GM12878 (cell line): Measurements from ENCODE around the gene CA10. TPM values are rescaled to one million over a fixed set of nuclear protein-coding genes. Genes with fewer than 3 reads are reported as not detected.

ENCODE experiments used
- ATAC-seq: fragments of 200-7000 bp; cut with Tn5 transposase; 3 replicates; pipeline ENCODE4 v1.9.1; 2020; ENCODE audit warnings: mild to moderate bottlenecking, moderate library complexity
- BruUV-seq: library from RNA; stranded (reverse); fragments of 400-500 nt; replicated peaks from 2 replicates; lab custom pipeline; 2021; lab: Mats Ljungman, UMichigan
- CTCF ChIA-PET: fragments of 300-600 bp; sonication (Branson Sonifier 250); formaldehyde crosslinking; extraction: SDS; loops from one replicate; lab custom pipeline; 2021; ENCODE audit warnings: inconsistent platforms; lab: Yijun Ruan, JAX
- POLR2A ChIA-PET: fragments of 350-600 bp; formaldehyde crosslinking; extraction: SDS; loops from one replicate; lab custom pipeline; 2021; ENCODE audit warnings: inconsistent platforms; lab: Charles Lee
- RAD21 ChIA-PET: fragments of 300-600 bp; sonication (Branson Sonifier 250); formaldehyde crosslinking; loops from one replicate; lab custom pipeline; 2023; ENCODE audit warnings: antibody characterized with exemption; ENCODE audit not compliant: unreplicated experiment; lab: Charles Lee
- SMC1A ChIA-PET: fragments of 300-600 bp; sonication (Branson Sonifier 250); formaldehyde crosslinking; loops from one replicate; lab custom pipeline; 2023; ENCODE audit not compliant: unreplicated experiment, uncharacterized antibody; lab: Charles Lee
- DNase-seq: peaks from one replicate; pipeline ENCODE4 v3.0.0-alpha.2; 2011; ENCODE audit warnings: low read depth, low spot score
- FAIRE-seq: peaks from 3 replicates; lab custom pipeline; 2011; peaks lifted over from hg19 to GRCh38; lab: Jason Lieb, UNC
- H2AFZ ChIP-seq: 2 replicates; pipeline ENCODE4 v1.6.0; 2011; ENCODE audit warnings: low read depth, low read length, control low read depth; ENCODE audit not compliant: control insufficient read depth
- H3K27ac ChIP-seq: 2 replicates; pipeline ENCODE4 v1.5.1; 2011; ENCODE audit warnings: control low read depth; ENCODE audit not compliant: control insufficient read depth, insufficient read depth
- H3K27me3 ChIP-seq, 2 experiments: replicated peaks in 1 of 2; 2 replicates each; pipeline versions ENCODE4 v1.6.0 to v1.6.1; 2011; ENCODE audit warnings: low read length in 1 of 2; ENCODE audit not compliant: control insufficient read depth in 2 of 2, insufficient read depth in 2 of 2
- H3K36me3 ChIP-seq, 2 experiments: 2 replicates each; pipeline ENCODE4 v1.5.1; 2011; ENCODE audit warnings: low read length in 1 of 2; ENCODE audit not compliant: control insufficient read depth in 2 of 2, insufficient read depth in 2 of 2
- H3K4me1 ChIP-seq: 2 replicates; pipeline ENCODE4 v1.6.1; 2011; ENCODE audit warnings: mild to moderate bottlenecking, low read length, moderate library complexity, mixed read lengths; ENCODE audit not compliant: control insufficient read depth, insufficient read depth
- H3K4me2 ChIP-seq: 2 replicates; pipeline ENCODE4 v1.6.0; 2011; ENCODE audit warnings: control low read depth; ENCODE audit not compliant: control insufficient read depth, insufficient read depth
- H3K4me3 ChIP-seq: fragments of 200-600 bp; sonication (generic); 2 replicates; pipeline ENCODE4 v1.5.1; 2016
- H3K79me2 ChIP-seq: 2 replicates; pipeline ENCODE4 v1.6.0; 2011; ENCODE audit warnings: low read length; ENCODE audit not compliant: control insufficient read depth, insufficient read depth
- H3K9ac ChIP-seq: 2 replicates; pipeline ENCODE4 v1.8.0; 2011; ENCODE audit warnings: low read length, control low read depth, mixed read lengths; ENCODE audit not compliant: control insufficient read depth, insufficient read depth
- H3K9me3 ChIP-seq: replicated peaks from 3 replicates; pipeline ENCODE4 v1.5.1; 2011; ENCODE audit warnings: mild to moderate bottlenecking, low read length; ENCODE audit not compliant: control insufficient read depth, insufficient read depth
- H4K20me1 ChIP-seq: 2 replicates; pipeline ENCODE4 v1.6.0; 2011; ENCODE audit not compliant: control insufficient read depth, insufficient read depth
- CBX5 ChIP-seq: sonication (generic); IDR thresholded peaks from 2 replicates; pipeline ENCODE4 v1.6.1; 2016; ENCODE audit warnings: low read depth, moderate library complexity, mild to moderate bottlenecking, inconsistent platforms
- EP300 ChIP-seq, 2 experiments: fragments of 150-350 bp in 1 of 2; IDR thresholded peaks; 2 replicates each; pipeline ENCODE4 v1.6.1; 2011 to 2012; ENCODE audit warnings: low read depth in 2 of 2, low read length in 2 of 2, borderline replicate concordance in 1 of 2, improper control_type of control experiment in 1 of 2, inconsistent platforms in 1 of 2; ENCODE audit not compliant: control insufficient read depth in 1 of 2
- IKZF1 ChIP-seq: fragments of 450-650 bp; conservative IDR thresholded peaks from 2 replicates; pipeline ENCODE4 v1.6.1; 2017; ENCODE audit warnings: antibody characterized with exemption, mild to moderate bottlenecking
- JUND ChIP-seq: IDR thresholded peaks from 2 replicates; pipeline ENCODE4 v1.6.1; 2012; ENCODE audit warnings: low read depth, mild to moderate bottlenecking, low read length, improper control_type of control experiment, moderate library complexity
- NR2C2 ChIP-seq: IDR thresholded peaks from 2 replicates; pipeline ENCODE4 v1.6.1; 2011; ENCODE audit warnings: borderline replicate concordance, low read depth; ENCODE audit not compliant: control insufficient read depth, insufficient read length
- POU2F2 ChIP-seq: IDR thresholded peaks from 3 replicates; pipeline ENCODE4 v1.6.1; 2011; ENCODE audit warnings: low read depth, mild to moderate bottlenecking, low read length, borderline replicate concordance
- RAD51 ChIP-seq: fragments of 450-650 bp; IDR thresholded peaks from 2 replicates; pipeline ENCODE4 v1.6.1; 2016; ENCODE audit warnings: moderate library complexity, mild to moderate bottlenecking, inconsistent platforms
- RCOR1 ChIP-seq: conservative IDR thresholded peaks from 2 replicates; pipeline ENCODE4 v1.6.1; 2012; ENCODE audit warnings: low read depth, low read length, improper control_type of control experiment
- WGBS: methylation state at CpG from one replicate; pipeline ENCODE4 v1.1.6; 2016; ENCODE audit warnings: low lambda C conversion rate; ENCODE audit not compliant: insufficient replicate concordance, insufficient coverage; ENCODE audit errors: missing lambda C conversion rate; 5-methylcytosine and 5-hydroxymethylcytosine counted together
- in situ Hi-C: fragments of 300-500 bp; cut with MboI; formaldehyde crosslinking; loops from 9 replicates; pipeline ENCODE4 v1.14.3; 2018; ENCODE audit warnings: mixed read lengths
- intact Hi-C: fragments of 100-400 bp; cut with micrococcal nuclease; formaldehyde crosslinking; loops from one replicate; pipeline ENCODE4 v1.14.2; 2022; ENCODE audit not compliant: unreplicated experiment
- polyA plus RNA-seq, 11 experiments: library from polyadenylated mRNA; depleted of rRNA in 4 of 11; unstranded in 6 of 11; stranded (reverse) in 5 of 11; fragments of >200 nt; fragmentation: Nextera tagmentation in 4 of 11; fragmentation: Illumina TruSeq in 1 of 11; extraction: Ambion mirVana in 4 of 11; extraction: Trizol in 1 of 11; gene quantifications; 1 replicate in 1 of 11; 2 replicates in 10 of 11; pipeline versions ENCODE4 v1.2.1 to v1.2.3, GENCODE V29; 2011 to 2016; ENCODE audit warnings: inconsistent platforms in 2 of 11, missing spikeins in 2 of 11, low read depth in 1 of 11
- total RNA-seq, 4 experiments: library from RNA; depleted of rRNA in 3 of 4; stranded (reverse); fragments of >200 nt in 3 of 4; fragmentation: Illumina TruSeq in 1 of 4; extraction: Trizol in 1 of 4; gene quantifications; 2 replicates each; pipeline versions ENCODE4 v1.2.1 to v1.2.3, GENCODE V29; 2013 to 2021
- TF ChIP-seq, protein P1 (sequence below): fragments of 450-650 bp; IDR thresholded peaks from 2 replicates; pipeline ENCODE4 v1.6.1; 2016; ENCODE audit warnings: mild to moderate bottlenecking, moderate library complexity, borderline replicate concordance
- TF ChIP-seq, protein P2 (sequence below): fragments of 450-650 bp; formaldehyde crosslinking; IDR thresholded peaks from 2 replicates; pipeline ENCODE4 v1.5.0; 2022; ENCODE audit warnings: mild to moderate bottlenecking, missing genetic modification characterization

CA10 gene
- total and polyA plus RNA-seq, 10 of the 15 experiments (the other 5 are each of a cell fraction or from before 2014, with no cell fraction given) = not detected

DNA sequence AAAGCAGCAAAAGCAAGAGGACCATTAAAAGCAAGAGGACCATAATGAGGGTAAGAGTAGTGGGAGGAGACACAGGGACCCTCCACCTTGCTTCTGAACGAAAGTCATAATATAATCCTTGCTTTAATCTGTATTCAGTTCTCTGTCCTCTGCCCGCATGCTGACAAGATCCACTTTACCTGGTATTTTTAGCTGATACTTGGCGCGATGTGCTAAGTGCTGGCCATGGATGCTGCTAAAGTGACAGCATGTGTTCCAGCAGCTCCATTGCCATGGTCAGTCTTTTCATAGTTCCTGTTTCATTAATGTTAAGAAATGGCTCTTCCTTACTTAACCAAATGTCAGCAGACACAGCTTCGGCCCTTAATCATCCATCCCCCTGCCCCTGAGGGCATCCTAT is 86.8 kb downstream of the CA10 start:
- Histone ChIP-seq H4K20me1 (no peaks in the 10 kb centered on the region), H3K27me3 (no peaks in the 10 kb centered on the region), H2AFZ (no peak overlapping the region), H3K27ac (no peak overlapping the region), H3K9ac (no peak overlapping the region), H3K4me3 (no peak overlapping the region), H3K79me2 (no peaks in the 10 kb centered on the region), H3K4me1 (no peaks in the 10 kb centered on the region), H3K9me3 (no peaks in the 10 kb centered on the region), H3K36me3 (no peaks in the 10 kb centered on the region), H3K4me2 (no peak overlapping the region)
- TF ChIP-seq RAD51 (no peak), IKZF1 (no peak)
- TF ChIP-seq, protein P1, sequence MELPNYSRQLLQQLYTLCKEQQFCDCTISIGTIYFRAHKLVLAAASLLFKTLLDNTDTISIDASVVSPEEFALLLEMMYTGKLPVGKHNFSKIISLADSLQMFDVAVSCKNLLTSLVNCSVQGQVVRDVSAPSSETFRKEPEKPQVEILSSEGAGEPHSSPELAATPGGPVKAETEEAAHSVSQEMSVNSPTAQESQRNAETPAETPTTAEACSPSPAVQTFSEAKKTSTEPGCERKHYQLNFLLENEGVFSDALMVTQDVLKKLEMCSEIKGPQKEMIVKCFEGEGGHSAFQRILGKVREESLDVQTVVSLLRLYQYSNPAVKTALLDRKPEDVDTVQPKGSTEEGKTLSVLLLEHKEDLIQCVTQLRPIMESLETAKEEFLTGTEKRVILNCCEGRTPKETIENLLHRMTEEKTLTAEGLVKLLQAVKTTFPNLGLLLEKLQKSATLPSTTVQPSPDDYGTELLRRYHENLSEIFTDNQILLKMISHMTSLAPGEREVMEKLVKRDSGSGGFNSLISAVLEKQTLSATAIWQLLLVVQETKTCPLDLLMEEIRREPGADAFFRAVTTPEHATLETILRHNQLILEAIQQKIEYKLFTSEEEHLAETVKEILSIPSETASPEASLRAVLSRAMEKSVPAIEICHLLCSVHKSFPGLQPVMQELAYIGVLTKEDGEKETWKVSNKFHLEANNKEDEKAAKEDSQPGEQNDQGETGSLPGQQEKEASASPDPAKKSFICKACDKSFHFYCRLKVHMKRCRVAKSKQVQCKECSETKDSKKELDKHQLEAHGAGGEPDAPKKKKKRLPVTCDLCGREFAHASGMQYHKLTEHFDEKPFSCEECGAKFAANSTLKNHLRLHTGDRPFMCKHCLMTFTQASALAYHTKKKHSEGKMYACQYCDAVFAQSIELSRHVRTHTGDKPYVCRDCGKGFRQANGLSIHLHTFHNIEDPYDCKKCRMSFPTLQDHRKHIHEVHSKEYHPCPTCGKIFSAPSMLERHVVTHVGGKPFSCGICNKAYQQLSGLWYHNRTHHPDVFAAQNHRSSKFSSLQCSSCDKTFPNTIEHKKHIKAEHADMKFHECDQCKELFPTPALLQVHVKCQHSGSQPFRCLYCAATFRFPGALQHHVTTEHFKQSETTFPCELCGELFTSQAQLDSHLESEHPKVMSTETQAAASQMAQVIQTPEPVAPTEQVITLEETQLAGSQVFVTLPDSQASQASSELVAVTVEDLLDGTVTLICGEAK = no peak
- POLR2A ChIA-PET = no interaction called here
- intact Hi-C loops = no loop called here
- ATAC-seq = no peak
- SMC1A ChIA-PET = no interaction called here
- 37% methylated on average over 5 of the region's 5 CpGs for WGBS
- RAD21 ChIA-PET = no interaction called here
- no peak for FAIRE-seq
- CTCF ChIA-PET = no interaction called here
- in situ Hi-C loops = no loop called here
- no peak for DNase-seq
- BruUV-seq = no TSS peak

DNA sequence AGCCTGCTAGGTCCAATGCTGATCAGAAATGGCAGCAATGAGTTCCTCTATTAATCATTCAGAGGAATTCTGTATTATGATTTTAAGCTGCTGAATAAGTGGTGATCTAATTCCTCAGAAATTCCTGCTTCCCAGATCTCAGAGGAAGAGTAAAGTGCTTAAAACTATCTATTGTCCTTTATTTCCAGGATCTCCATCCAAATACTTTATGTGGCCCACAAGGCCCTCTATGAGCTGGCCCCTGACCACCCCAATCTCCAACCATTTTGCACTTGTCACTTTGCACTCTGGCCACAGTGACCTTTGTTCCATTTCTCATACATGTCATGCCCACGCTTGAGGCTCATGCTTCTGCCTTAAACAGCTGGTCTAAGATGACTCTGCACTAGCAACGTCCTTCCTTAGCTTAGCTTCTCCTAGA is 93.7 kb downstream of the CA10 start:
- ChIA-PET CTCF (no interaction called here), POLR2A (no interaction called here), RAD21 (no interaction called here), SMC1A (interaction anchor here (0.5 kb wide), 1 partner anchor 635 kb away, joined by 3 read pairs; no protein-coding TSS in a partner anchor)
- in situ Hi-C loops (no loop called here), intact Hi-C loops (no loop called here)
- Histone ChIP-seq H3K4me3 (no peak overlapping the region), H3K9ac (no peak overlapping the region), H3K4me2 (no peak overlapping the region), H3K79me2 (no peaks in the 10 kb centered on the region), H3K27me3 (no peaks in the 10 kb centered on the region), H3K4me1 (no peaks in the 10 kb centered on the region), H3K36me3 (no peaks in the 10 kb centered on the region), H3K9me3 (no peaks in the 10 kb centered on the region), H3K27ac (no peak overlapping the region), H2AFZ (no peak overlapping the region), H4K20me1 (no peaks in the 10 kb centered on the region)
- FAIRE-seq (no peak), DNase-seq (no peak), ATAC-seq (no peak)
- WGBS = 0% methylated on average over 2 of the region's 2 CpGs
- BruUV-seq = no TSS peak
- TF ChIP-seq JUND (no peak), CBX5 (no peak), POU2F2 (no peak), RCOR1 (no peak), EP300 (IDR thresholded peaks at IDR 0.05; ENCODE audit: borderline replicate concordance in 1 of 2, control insufficient read depth in 1 of 2, low read depth in 2 of 2, low read length in 2 of 2) (no peak), NR2C2 (no peak)
- TF ChIP-seq, protein P2, sequence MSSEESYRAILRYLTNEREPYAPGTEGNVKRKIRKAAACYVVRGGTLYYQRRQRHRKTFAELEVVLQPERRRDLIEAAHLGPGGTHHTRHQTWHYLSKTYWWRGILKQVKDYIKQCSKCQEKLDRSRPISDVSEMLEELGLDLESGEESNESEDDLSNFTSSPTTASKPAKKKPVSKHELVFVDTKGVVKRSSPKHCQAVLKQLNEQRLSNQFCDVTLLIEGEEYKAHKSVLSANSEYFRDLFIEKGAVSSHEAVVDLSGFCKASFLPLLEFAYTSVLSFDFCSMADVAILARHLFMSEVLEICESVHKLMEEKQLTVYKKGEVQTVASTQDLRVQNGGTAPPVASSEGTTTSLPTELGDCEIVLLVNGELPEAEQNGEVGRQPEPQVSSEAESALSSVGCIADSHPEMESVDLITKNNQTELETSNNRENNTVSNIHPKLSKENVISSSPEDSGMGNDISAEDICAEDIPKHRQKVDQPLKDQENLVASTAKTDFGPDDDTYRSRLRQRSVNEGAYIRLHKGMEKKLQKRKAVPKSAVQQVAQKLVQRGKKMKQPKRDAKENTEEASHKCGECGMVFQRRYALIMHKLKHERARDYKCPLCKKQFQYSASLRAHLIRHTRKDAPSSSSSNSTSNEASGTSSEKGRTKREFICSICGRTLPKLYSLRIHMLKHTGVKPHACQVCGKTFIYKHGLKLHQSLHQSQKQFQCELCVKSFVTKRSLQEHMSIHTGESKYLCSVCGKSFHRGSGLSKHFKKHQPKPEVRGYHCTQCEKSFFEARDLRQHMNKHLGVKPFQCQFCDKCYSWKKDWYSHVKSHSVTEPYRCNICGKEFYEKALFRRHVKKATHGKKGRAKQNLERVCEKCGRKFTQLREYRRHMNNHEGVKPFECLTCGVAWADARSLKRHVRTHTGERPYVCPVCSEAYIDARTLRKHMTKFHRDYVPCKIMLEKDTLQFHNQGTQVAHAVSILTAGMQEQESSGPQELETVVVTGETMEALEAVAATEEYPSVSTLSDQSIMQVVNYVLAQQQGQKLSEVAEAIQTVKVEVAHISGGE = no peak
